Muscle of leg (tissue), 11 donors: ENCODE results near the gene LMO2. TPM values are rescaled to one million over a fixed set of nuclear protein-coding genes. Genes with fewer than 3 reads are reported as not detected.
A peak's percentile ranks its signal among the peaks of the same experiment; 100 is the strongest.
"Not testable (repeated sequence)": the region's sequence is repeated elsewhere in the genome, so short reads cannot be mapped to it uniquely, and the experiment has no call there.

Experiments used
- DNase-seq: peaks from one replicate; pipeline ENCODE4 v3.0.0; 2013
- H3K27ac ChIP-seq: one replicate; pipeline ENCODE4 v1.5.1; 2013; ENCODE audit warnings: mild to moderate bottlenecking, low read length, control low read depth
- H3K27me3 ChIP-seq: one replicate; pipeline ENCODE4 v1.6.1; 2013; ENCODE audit warnings: low read length; ENCODE audit not compliant: control insufficient read depth, insufficient read depth
- H3K36me3 ChIP-seq: one replicate; pipeline ENCODE4 v1.6.1; 2013; ENCODE audit warnings: low read length; ENCODE audit not compliant: control insufficient read depth, insufficient read depth
- H3K4me1 ChIP-seq: one replicate; pipeline ENCODE4 v1.6.1; 2013; ENCODE audit warnings: low read length; ENCODE audit not compliant: control insufficient read depth, insufficient read depth
- H3K4me3 ChIP-seq: one replicate; pipeline ENCODE4 v1.5.1; 2013; ENCODE audit warnings: low read length, control low read depth
- H3K9me3 ChIP-seq: replicated peaks from 2 replicates; pipeline ENCODE4 v1.6.1; 2013; ENCODE audit warnings: low read depth, low read length; ENCODE audit not compliant: control insufficient read depth
- WGBS: methylation state at CpG from one replicate; pipeline ENCODE4 v1.1.5; 2013; ENCODE audit warnings: missing lambda C conversion rate; ENCODE audit not compliant: insufficient coverage; 5-methylcytosine and 5-hydroxymethylcytosine counted together
- polyA plus RNA-seq, 8 donors: library from polyadenylated mRNA; unstranded; fragments of 120-200 nt; gene quantifications; one replicate each; pipeline versions ENCODE4 v1.2.1 to v1.2.3, GENCODE V29; 2013; ENCODE audit warnings: inconsistent platforms in 1 of 8, low replicate concordance in 1 of 8; ENCODE audit not compliant: insufficient read length in 8 of 8, insufficient read depth in 1 of 8
- total RNA-seq: library from RNA; stranded (reverse); fragments of 120-200 nt; gene quantifications from one replicate; pipeline ENCODE4 v1.2.4, GENCODE V29; 2013

The LMO2 gene
- total and polyA plus RNA-seq, 9 donors, result 13.7 to 20.6 (median 16.2) TPM

DNA sequence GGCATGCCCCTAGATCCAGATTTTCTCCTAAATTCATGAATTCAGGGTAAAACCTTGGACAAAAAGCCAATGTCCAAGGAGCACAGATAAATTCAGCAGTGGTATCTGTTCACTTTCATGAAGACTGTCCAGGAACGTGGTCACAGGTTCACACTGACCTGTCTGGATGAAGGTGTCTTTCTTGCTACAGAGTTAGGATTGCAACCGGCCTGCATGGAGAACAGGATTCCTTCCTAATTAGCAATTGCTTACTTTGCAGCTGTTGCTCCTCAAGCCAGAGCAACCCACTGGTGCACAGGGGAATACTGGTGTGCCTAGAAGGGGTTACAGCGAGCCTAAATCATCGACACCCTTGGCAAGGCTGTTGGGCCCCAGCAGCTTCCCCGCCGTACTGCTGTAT, 47.6 kb downstream of the LMO2 start:
- no peaks in the 10 kb centered on the region for H3K4me1 ChIP-seq
- peaks cover 15% of the 10 kb centered on the region for H3K27me3 ChIP-seq
- H3K27ac ChIP-seq, result no peak overlapping the region
- H3K9me3 ChIP-seq, result no peaks in the 10 kb centered on the region
- no peak for DNase-seq
- no peak overlapping the region for H3K4me3 ChIP-seq
- 60% methylated on average over 1 of the region's 6 CpGs for WGBS
- H3K36me3 ChIP-seq, result no peaks in the 10 kb centered on the region

DNA sequence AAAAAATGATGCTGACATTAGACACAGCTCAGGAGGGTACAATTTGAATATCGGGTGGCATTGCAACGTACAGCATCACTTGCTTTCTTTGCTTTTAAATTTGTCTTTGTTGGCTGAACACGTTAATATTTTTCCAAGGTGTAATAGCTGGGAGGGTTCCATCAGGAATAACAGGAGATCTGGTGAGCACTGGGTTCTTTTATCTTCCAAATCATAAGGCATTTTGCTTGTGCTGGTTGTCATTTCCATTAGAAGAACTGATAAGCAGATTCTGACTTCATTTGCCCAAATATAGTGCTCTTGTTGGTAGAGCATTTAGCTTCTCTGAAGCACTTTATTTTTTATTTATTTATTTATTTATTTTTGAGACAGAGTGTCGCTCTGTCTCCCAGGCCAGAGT, 48.9 kb downstream of the LMO2 start:
- no peak overlapping the region for H3K27ac ChIP-seq
- no peak for DNase-seq
- no peaks in the 10 kb centered on the region for H3K9me3 ChIP-seq
- 41% methylated on average over 3 of the region's 4 CpGs for WGBS
- H3K27me3 ChIP-seq, result peaks cover 15% of the 10 kb centered on the region
- H3K4me1 ChIP-seq, result no peaks in the 10 kb centered on the region
- H3K36me3 ChIP-seq, result no peaks in the 10 kb centered on the region
- H3K4me3 ChIP-seq, result no peak overlapping the region

DNA sequence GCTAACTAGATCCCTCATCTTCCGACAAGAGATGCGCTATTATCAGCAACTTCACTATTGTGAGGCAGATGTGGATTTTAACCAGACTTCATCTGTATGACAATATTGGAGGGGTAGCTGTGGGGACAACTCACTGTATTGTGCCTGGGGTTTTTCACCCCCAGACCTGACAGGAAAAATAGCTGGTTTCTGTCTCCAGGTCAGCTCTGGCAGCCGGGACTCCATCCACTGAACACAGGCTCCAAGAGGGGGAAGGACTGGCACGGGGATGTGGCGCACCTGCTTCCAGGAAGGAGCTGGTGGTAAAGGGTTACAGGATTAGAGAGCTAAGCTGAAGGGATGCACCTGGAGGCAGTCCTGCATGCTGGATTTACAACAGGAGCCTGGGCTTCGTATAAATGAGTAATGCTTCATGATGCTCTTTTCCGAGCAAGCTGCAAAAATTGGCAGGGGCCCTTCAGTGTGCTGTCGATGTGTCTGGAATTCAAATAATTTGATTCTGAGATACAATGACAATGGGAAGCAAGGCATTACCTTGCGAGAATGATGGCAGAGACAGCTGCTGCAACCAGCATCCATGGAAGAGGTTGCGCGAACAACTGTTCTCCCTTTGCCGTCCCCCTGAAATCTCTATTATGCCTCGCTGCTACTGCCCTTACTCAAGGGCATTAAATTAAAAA, 49.5 kb downstream of the LMO2 start:
- Histone ChIP-seq H3K27me3 (peaks cover 15% of the 10 kb centered on the region), H3K36me3 (no peaks in the 10 kb centered on the region), H3K4me1 (no peaks in the 10 kb centered on the region), H3K4me3 (no peak overlapping the region), H3K27ac (no peak overlapping the region), H3K9me3 (no peaks in the 10 kb centered on the region)
- WGBS, result 18% methylated on average over 4 of the region's 13 CpGs
- DNase-seq, result no peak

DNA sequence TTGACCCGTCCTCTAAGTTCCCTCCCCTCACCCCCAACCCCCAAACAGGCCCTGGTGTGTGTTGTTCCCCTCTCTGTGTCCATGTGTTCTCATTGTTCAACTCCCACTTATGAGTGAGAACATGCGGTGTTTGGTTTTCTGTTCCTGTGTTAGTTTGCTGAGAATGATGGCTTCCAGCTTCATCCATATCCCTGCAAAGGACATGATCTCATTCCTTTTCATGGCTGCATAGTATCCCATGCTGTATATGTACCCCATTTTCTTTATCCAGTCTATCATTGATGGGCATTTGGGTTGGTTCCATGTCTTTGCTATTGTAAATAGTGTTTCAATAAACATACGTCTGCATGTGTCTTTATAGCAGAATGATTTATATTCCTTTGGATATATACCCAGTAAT, 53.6 kb downstream of the LMO2 start:
- H3K4me1 ChIP-seq, DNase-seq, H3K4me3 ChIP-seq, H3K27ac ChIP-seq, H3K9me3 ChIP-seq, H3K36me3 ChIP-seq: not testable (repeated sequence)
- H3K27me3 ChIP-seq, result peaks cover 13% of the 10 kb centered on the region
- WGBS, result no CpG with 5 or more reads among the region's 3 CpGs

DNA sequence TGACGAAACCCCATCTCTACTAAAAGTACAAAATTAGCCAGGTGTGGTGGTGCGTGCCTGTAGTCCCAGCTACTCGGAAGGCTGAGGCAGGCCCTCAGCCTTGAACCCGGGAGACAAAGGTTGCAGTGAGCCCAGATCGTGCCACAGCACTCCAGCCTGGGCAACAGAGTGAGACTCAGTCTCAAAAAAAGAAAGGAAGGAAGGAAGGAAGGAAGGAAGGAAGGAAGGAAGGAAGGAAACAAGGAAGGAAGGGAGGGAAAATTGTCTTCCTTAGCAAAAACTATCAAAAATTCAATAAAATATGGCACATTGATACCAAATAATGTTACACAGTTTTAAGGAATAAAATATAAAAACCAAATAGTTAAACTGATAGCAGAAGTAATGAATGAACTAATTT, 54.5 kb downstream of the LMO2 start:
- not testable (repeated sequence) for DNase-seq, H3K4me3 ChIP-seq, H3K4me1 ChIP-seq, H3K9me3 ChIP-seq, H3K27ac ChIP-seq, H3K36me3 ChIP-seq
- H3K27me3 ChIP-seq, result peaks cover 15% of the 10 kb centered on the region
- 68% methylated on average over 4 of the region's 5 CpGs for WGBS

DNA sequence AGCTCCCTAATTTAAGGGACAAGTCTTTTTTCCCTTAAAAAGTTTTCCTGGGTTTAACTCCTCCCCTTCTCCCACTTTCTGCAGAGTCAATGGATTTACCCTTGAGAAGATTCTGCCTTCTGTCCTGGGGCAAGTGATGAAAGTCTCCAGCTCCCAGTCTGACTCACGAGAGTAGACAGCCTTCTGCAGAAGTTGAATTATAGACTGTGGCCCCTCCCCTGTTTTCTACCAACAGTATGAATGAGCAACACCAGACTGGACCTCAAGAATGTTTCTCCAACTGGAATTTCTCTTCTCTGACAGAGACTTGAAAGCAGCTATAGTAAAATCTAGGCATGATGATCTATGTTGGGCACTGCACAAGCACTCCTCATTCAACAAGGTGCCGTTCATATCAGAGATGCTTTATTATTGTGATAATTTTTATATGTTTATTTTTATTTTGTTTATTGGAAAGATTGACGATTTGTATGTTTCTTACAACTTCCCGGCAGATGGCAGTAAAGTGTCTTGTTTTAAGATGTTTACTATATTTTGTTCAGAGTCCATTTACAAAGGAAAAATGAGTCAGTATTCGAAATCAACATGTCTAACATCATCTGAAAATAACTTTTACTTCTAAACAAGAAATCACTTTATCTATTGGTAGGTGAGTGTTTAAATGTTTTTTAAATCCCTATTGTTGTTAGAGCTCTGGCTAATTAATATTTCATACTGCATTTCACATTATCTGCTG, 56.6 kb downstream of the LMO2 start:
- no peak overlapping the region for H3K4me3 ChIP-seq
- H3K27ac ChIP-seq, result no peak overlapping the region
- no peaks in the 10 kb centered on the region for H3K4me1 ChIP-seq
- H3K9me3 ChIP-seq, result no peaks in the 10 kb centered on the region
- DNase-seq, result peak; percentile 40
- H3K36me3 ChIP-seq, result no peaks in the 10 kb centered on the region
- 0% methylated on average over 1 of the region's 5 CpGs for WGBS
- H3K27me3 ChIP-seq, result peaks cover 19% of the 10 kb centered on the region

DNA sequence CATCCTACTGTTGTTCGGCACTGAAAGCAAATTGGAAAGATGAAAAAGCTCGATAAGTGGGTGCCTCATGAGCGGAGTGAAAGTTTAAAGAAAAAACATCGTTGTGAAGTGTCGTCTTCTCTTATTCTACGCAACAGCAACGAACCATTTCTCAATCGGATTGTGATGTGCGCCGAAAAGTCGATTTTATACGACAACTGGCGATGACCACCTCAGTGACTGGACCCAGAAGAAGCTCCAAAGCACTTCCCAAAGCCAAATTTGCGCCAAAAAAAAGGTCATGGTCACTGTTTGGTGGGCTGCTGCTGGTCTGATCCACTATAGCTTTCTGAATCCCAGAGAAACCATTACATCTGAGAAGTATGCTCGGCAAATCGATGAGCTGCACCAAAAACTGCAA, 59.2 kb downstream of the LMO2 start:
- no peak overlapping the region for H3K27ac ChIP-seq
- no peaks in the 10 kb centered on the region for H3K9me3 ChIP-seq
- 90% methylated on average over 16 of the region's 16 CpGs for WGBS
- no peak for DNase-seq
- no peaks in the 10 kb centered on the region for H3K36me3 ChIP-seq
- no peak overlapping the region for H3K4me3 ChIP-seq
- H3K27me3 ChIP-seq, result peaks cover 38% of the 10 kb centered on the region
- peaks cover 9% of the 10 kb centered on the region for H3K4me1 ChIP-seq

DNA sequence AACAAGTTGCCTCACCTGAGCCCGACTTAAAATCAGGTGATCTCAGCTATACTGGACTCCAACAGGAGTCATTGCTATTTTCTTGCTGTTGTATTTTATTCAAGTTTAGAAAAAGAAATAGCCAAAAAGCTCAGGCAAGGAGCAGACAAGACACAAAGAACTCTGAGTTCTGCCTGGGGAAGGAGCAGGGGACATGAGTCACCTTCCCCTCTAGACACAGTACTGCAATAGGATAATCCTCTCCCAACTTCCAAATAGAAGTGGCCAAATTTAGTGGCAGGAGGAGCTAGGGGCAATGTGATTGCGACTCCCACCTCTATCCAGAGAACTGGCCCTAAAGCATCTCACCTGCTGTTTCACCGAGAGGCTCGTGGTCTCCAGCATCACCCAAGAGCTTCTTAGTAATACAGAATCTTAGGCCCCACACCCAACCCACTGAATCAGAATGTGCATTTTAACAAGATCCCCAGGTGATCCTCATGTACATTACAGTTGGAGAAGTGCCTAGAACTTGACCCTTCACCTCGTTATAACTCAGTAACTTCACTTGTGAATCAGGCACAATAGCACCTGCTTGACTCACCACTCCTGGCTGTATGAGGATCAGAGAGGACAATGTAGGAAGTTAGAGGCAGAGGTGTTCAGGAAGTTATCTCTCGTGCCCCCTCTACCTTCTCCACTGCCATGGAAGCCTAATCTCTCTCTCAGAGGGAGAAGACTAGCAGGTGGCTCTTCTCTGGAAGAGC, 60.8 kb downstream of the LMO2 start:
- peaks cover 43% of the 10 kb centered on the region for H3K27me3 ChIP-seq
- no peaks in the 10 kb centered on the region for H3K36me3 ChIP-seq
- DNase-seq, result no peak
- H3K4me3 ChIP-seq, result no peak overlapping the region
- peaks cover 9% of the 10 kb centered on the region for H3K4me1 ChIP-seq
- WGBS, result 59% methylated on average over 3 of the region's 6 CpGs
- no peak overlapping the region for H3K27ac ChIP-seq
- no peaks in the 10 kb centered on the region for H3K9me3 ChIP-seq

DNA sequence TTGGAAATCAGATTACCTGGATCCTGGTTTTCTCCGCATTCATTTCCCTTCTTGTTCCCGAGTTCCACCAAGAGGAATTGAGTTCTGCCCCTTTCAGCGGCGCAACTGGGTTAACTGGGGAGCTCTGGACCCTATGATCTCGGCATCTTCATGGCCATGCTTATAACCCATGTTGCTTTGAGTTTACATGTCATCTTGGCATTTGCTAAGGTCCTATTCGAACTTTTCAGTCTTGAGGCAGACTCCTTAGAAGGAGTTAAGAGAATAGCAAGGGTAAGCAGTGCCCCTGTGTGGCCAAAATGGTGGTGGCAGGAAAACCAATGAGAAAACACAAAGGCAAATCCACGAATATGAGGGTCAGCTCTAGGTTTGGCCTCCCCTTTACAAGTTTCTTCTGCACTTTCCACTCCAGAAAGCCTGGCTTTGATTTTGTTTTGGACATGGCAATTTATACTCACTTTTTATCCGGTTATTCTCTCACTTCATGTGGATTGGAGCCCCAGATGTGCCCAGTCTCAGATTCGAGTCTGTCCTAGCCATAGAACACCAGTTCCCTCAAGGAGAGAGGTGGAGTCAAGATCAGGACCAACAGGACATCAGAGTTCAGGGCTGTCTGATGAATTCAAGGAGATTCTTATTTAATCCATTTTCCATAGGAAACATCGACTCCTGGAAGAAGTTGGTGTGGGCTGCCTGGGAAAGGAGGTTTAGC, 62.3 kb downstream of the LMO2 start:
- 12% methylated on average over 8 of the region's 10 CpGs for WGBS
- Histone ChIP-seq H3K9me3 (no peaks in the 10 kb centered on the region), H3K36me3 (no peaks in the 10 kb centered on the region), H3K4me3 (peak overlapping the region; percentile 34), H3K27ac (no peak overlapping the region), H3K27me3 (peaks cover 47% of the 10 kb centered on the region), H3K4me1 (peaks cover 9% of the 10 kb centered on the region)
- peak; percentile 78 for DNase-seq
